Activated CD8-positive, alpha-beta memory T cell treated with anti-CD3 and anti-CD28 coated beads for 48 hours (primary cell): ENCODE data around the gene REV3L.

Experiments
- DNase-seq, 3 experiments: peaks; one replicate each; pipeline ENCODE4 v3.0.0-alpha.2; 2020; ENCODE audit warnings: low read depth in 2 of 3, low spot score in 2 of 3

The REV3L gene

GRCh38 chr6:111470991-111471390, 12.0 kb downstream of the REV3L start:
- DNase-seq: no peak

- DNase-seq: no peak
These were observed 13.5 kb downstream of the REV3L start for GRCh38 chr6:111469543-111469942.

GRCh38 chr6:111468329-111469012, 14.5 kb downstream of the REV3L start:
- no peak for DNase-seq

- DNase-seq: no peak
These were observed 18.8 kb downstream of the REV3L start for GRCh38 chr6:111464184-111464583.

GRCh38 chr6:111462770-111463391, 20.1 kb downstream of the REV3L start:
- no peak for DNase-seq

GRCh38 chr6:111461860-111462259, 21.2 kb downstream of the REV3L start:
- DNase-seq: no peak

GRCh38 chr6:111458670-111459232, 24.3 kb downstream of the REV3L start:
- DNase-seq: no peak

GRCh38 chr6:111456208-111456607, 26.8 kb downstream of the REV3L start:
- no peak for DNase-seq

- DNase-seq: no peak
These were observed 32.4 kb downstream of the REV3L start for GRCh38 chr6:111450636-111451035.

- DNase-seq: no peak
These were observed 32.9 kb downstream of the REV3L start for GRCh38 chr6:111450087-111450486.

GRCh38 chr6:111449129-111449528, 33.9 kb downstream of the REV3L start:
- no peak for DNase-seq

- no peak for DNase-seq
These were observed 36.0 kb downstream of the REV3L start for GRCh38 chr6:111447051-111447450.

GRCh38 chr6:111445861-111446267, 37.2 kb downstream of the REV3L start:
- DNase-seq: no peak

- no peak for DNase-seq
These were observed 38.2 kb downstream of the REV3L start for GRCh38 chr6:111444794-111445193.

GRCh38 chr6:111441678-111442243, 41.3 kb downstream of the REV3L start:
- DNase-seq: no peak

GRCh38 chr6:111439171-111439570, 43.8 kb downstream of the REV3L start:
- DNase-seq: no peak

GRCh38 chr6:111437573-111437972, 45.4 kb downstream of the REV3L start:
- DNase-seq: no peak

GRCh38 chr6:111432511-111432910, 50.5 kb downstream of the REV3L start:
- no peak for DNase-seq

- no peak for DNase-seq
These were observed 52.2 kb downstream of the REV3L start for GRCh38 chr6:111430605-111431376.

- no peak for DNase-seq
These were observed 53.4 kb downstream of the REV3L start for GRCh38 chr6:111429571-111429970.

GRCh38 chr6:111428811-111429210, 54.2 kb downstream of the REV3L start:
- DNase-seq: no peak
